HFFc6 (cell line): ENCODE results near the gene LPAR3. TPM values are rescaled to one million over a fixed set of nuclear protein-coding genes. Genes with fewer than 3 reads are reported as not detected.

ENCODE experiments used
- DNase-seq: peaks from one replicate; pipeline ENCODE4 v3.0.0-alpha.2; 2018
- H3K27ac Mint-ChIP-seq: 2 replicates; pipeline ENCODE4 v1.8.0; 2020; ENCODE audit warnings: mild to moderate bottlenecking, mixed read lengths
- H3K27me3 Mint-ChIP-seq: 2 replicates; pipeline ENCODE4 v1.8.0; 2021; ENCODE audit warnings: mild to moderate bottlenecking, moderate library complexity, mixed read lengths; ENCODE audit not compliant: insufficient read depth
- H3K36me3 Mint-ChIP-seq: 2 replicates; pipeline ENCODE4 v1.8.0; 2021; ENCODE audit warnings: low read depth, mixed read lengths
- H3K4me1 Mint-ChIP-seq: 2 replicates; pipeline ENCODE4 v1.8.0; 2020; ENCODE audit warnings: low read depth, mixed read lengths
- H3K4me3 Mint-ChIP-seq: 2 replicates; pipeline ENCODE4 v1.8.0; 2020; ENCODE audit warnings: mild to moderate bottlenecking, moderate library complexity, mixed read lengths
- H3K9me3 Mint-ChIP-seq: 2 replicates; pipeline ENCODE4 v1.8.0; 2020; ENCODE audit warnings: mild to moderate bottlenecking, mixed read lengths
- CTCF ChIP-seq: fragments of 200-600 bp; sonication (generic); IDR thresholded peaks from 2 replicates; pipeline ENCODE4 v1.5.0; 2021; ENCODE audit warnings: antibody characterized with exemption, mild to moderate bottlenecking
- total RNA-seq, 6 experiments: library from RNA; stranded (reverse); fragmentation: NEBNext Ultra II Directional; extraction: Animal tissue kit (Norgen Biotek cat#: 25700); gene quantifications; 2 replicates in 1 of 6; 3 replicates in 5 of 6; pipeline ENCODE4 v1.2.3, GENCODE V29; 2021

The LPAR3 gene
- total RNA-seq, 6 experiments from 2014 or later, result 0.28 to 3.1 (median 2.0) TPM

- Mint-ChIP-seq H3K27me3 (peaks cover 13% of the 10 kb centered on the region), H3K27ac (no peak overlapping the region), H3K36me3 (no peaks in the 10 kb centered on the region), H3K9me3 (no peaks in the 10 kb centered on the region), H3K4me3 (no peak overlapping the region), H3K4me1 (no peaks in the 10 kb centered on the region)
- TF ChIP-seq CTCF, result no peak
- no peak for DNase-seq
Measured at GRCh38 chr1:84809023-84809422, 84.0 kb downstream of the LPAR3 start.

GRCh38 chr1:84803604-84804003 lies 89.4 kb downstream of the LPAR3 start:
- no peaks in the 10 kb centered on the region for H3K36me3 Mint-ChIP-seq
- no peaks in the 10 kb centered on the region for H3K4me1 Mint-ChIP-seq
- H3K4me3 Mint-ChIP-seq, result no peak overlapping the region
- DNase-seq, result no peak
- H3K27me3 Mint-ChIP-seq, result peaks cover 21% of the 10 kb centered on the region
- H3K9me3 Mint-ChIP-seq, result no peaks in the 10 kb centered on the region
- H3K27ac Mint-ChIP-seq, result no peak overlapping the region
- TF ChIP-seq CTCF, result no peak

GRCh38 chr1:84802567-84803232 lies 90.3 kb downstream of the LPAR3 start:
- H3K27ac Mint-ChIP-seq, result no peak overlapping the region
- H3K36me3 Mint-ChIP-seq, result no peaks in the 10 kb centered on the region
- no peaks in the 10 kb centered on the region for H3K4me1 Mint-ChIP-seq
- no peak for TF ChIP-seq CTCF
- DNase-seq, result no peak
- peaks cover 21% of the 10 kb centered on the region for H3K27me3 Mint-ChIP-seq
- no peaks in the 10 kb centered on the region for H3K9me3 Mint-ChIP-seq
- H3K4me3 Mint-ChIP-seq, result no peak overlapping the region

GRCh38 chr1:84800090-84801073 lies 92.6 kb downstream of the LPAR3 start:
- no peaks in the 10 kb centered on the region for H3K9me3 Mint-ChIP-seq
- TF ChIP-seq CTCF, result no peak
- H3K27me3 Mint-ChIP-seq, result peaks cover 22% of the 10 kb centered on the region
- no peaks in the 10 kb centered on the region for H3K36me3 Mint-ChIP-seq
- no peak overlapping the region for H3K4me3 Mint-ChIP-seq
- no peak overlapping the region for H3K27ac Mint-ChIP-seq
- DNase-seq, result no peak
- no peaks in the 10 kb centered on the region for H3K4me1 Mint-ChIP-seq

- Mint-ChIP-seq H3K27ac (no peak overlapping the region), H3K4me3 (no peak overlapping the region), H3K4me1 (no peaks in the 10 kb centered on the region), H3K9me3 (peaks cover 2% of the 10 kb centered on the region; the same call in 1 of the 2 replicates), H3K27me3 (peaks cover 30% of the 10 kb centered on the region), H3K36me3 (peaks cover 2% of the 10 kb centered on the region; the same call in 1 of the 2 replicates)
- no peak for TF ChIP-seq CTCF
- DNase-seq, result no peak
Measured at GRCh38 chr1:84797603-84798002, 95.4 kb downstream of the LPAR3 start.
